ENCODE data around the gene ATP6V0E1.
A peak's percentile ranks its signal among the peaks of the same experiment; 100 is the strongest.

The ATP6V0E1 gene

DNA sequence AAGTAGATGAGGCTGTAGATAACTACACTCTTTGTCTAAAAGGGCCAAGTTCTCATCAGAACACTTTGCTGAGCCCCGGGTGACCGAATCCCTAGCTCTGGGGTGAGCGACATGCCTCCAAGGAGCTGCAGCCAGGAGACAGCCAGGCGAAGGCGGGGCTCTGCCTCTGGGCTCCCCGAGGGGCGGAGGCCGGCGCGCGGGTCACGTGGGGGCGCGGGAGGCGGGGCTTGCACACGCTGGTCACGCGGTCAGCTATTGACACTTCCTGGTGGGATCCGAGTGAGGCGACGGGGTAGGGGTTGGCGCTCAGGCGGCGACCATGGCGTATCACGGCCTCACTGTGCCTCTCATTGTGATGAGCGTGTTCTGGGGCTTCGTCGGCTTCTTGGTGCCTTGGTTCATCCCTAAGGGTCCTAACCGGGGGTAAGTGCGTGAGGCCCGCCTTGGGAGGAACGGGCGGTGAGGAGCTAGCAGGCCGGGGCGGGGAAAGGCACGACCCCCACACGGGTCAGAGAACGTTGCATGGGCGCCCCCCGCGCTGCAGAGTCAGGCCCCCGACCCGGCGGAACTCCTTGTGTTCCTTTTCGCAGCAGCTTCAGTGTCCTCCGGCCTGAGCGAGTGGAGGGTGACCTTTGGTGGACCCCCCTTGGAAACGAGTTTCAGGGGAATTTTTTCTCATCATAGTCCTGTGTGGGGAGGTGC, at the start of gene ATP6V0E1 (continued):
- TF ChIP-seq, protein P1, sequence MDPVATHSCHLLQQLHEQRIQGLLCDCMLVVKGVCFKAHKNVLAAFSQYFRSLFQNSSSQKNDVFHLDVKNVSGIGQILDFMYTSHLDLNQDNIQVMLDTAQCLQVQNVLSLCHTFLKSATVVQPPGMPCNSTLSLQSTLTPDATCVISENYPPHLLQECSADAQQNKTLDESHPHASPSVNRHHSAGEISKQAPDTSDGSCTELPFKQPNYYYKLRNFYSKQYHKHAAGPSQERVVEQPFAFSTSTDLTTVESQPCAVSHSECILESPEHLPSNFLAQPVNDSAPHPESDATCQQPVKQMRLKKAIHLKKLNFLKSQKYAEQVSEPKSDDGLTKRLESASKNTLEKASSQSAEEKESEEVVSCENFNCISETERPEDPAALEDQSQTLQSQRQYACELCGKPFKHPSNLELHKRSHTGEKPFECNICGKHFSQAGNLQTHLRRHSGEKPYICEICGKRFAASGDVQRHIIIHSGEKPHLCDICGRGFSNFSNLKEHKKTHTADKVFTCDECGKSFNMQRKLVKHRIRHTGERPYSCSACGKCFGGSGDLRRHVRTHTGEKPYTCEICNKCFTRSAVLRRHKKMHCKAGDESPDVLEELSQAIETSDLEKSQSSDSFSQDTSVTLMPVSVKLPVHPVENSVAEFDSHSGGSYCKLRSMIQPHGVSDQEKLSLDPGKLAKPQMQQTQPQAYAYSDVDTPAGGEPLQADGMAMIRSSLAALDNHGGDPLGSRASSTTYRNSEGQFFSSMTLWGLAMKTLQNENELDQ (tag by site-specific recombination; IDR thresholded peaks at IDR 0.05; ENCODE audit: low read depth) = no peak
- no peak for TF ChIP-seq ZNF239 (tag by site-specific recombination; IDR thresholded peaks at IDR 0.05)
- TF ChIP-seq ZBTB7A (tag by site-specific recombination; IDR thresholded peaks at IDR 0.05; ENCODE audit: low read depth) = peak; percentile 65; the same call in 1 of the 2 replicates
- TF ChIP-seq SP7 (tag by site-specific recombination; IDR thresholded peaks at IDR 0.05) = no peak
- peak; percentile 100 for TF ChIP-seq GLIS2 (tag by site-specific recombination; IDR thresholded peaks at IDR 0.05)
- no peak for TF ChIP-seq ZNF23 (tag by site-specific recombination; IDR thresholded peaks at IDR 0.05; ENCODE audit: borderline replicate concordance)
- TF ChIP-seq, protein P2, sequence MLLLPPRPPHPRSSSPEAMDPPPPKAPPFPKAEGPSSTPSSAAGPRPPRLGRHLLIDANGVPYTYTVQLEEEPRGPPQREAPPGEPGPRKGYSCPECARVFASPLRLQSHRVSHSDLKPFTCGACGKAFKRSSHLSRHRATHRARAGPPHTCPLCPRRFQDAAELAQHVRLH (tag by site-specific recombination; IDR thresholded peaks at IDR 0.05) = peak; percentile 14; the same call in 1 of the 2 replicates
- TF ChIP-seq ZXDB (tag by site-specific recombination; IDR thresholded peaks at IDR 0.05) = 0 out of 2 replicates have a peak, but pooled peaks have one; percentile 25
- TF ChIP-seq ZNF366 (tag by site-specific recombination; conservative IDR thresholded peaks at IDR 0.05) = peak; percentile 45; the same call in 1 of the 2 replicates
- no peak for TF ChIP-seq ZNF48 (tag by site-specific recombination; IDR thresholded peaks at IDR 0.05)
- no peak for TF ChIP-seq ZNF132 (tag by site-specific recombination; IDR thresholded peaks at IDR 0.05; ENCODE audit: borderline replicate concordance)
- no peak for TF ChIP-seq ZNF571 (tag by site-specific recombination; IDR thresholded peaks at IDR 0.05)
- no peak for TF ChIP-seq RBAK (tag by site-specific recombination; IDR thresholded peaks at IDR 0.05)
- 0 out of 2 replicates have a peak, but pooled peaks have one; percentile 12 for TF ChIP-seq ZNF394 (tag by site-specific recombination; IDR thresholded peaks at IDR 0.05; ENCODE audit: borderline replicate concordance)
- peak; percentile 70 for TF ChIP-seq ZNF600 (tag by site-specific recombination; IDR thresholded peaks at IDR 0.05)
- TF ChIP-seq YY2 (tag by site-specific recombination; IDR thresholded peaks at IDR 0.05) = no peak
- TF ChIP-seq ZNF610 (tag by site-specific recombination; IDR thresholded peaks at IDR 0.05; ENCODE audit: borderline replicate concordance) = no peak
- no peak for TF ChIP-seq ZNF654 (tag by site-specific recombination; IDR thresholded peaks at IDR 0.05; ENCODE audit: low read depth)
- TF ChIP-seq ZNF266 (tag by site-specific recombination; IDR thresholded peaks at IDR 0.05; ENCODE audit: low read depth) = no peak
- TF ChIP-seq, protein P3, sequence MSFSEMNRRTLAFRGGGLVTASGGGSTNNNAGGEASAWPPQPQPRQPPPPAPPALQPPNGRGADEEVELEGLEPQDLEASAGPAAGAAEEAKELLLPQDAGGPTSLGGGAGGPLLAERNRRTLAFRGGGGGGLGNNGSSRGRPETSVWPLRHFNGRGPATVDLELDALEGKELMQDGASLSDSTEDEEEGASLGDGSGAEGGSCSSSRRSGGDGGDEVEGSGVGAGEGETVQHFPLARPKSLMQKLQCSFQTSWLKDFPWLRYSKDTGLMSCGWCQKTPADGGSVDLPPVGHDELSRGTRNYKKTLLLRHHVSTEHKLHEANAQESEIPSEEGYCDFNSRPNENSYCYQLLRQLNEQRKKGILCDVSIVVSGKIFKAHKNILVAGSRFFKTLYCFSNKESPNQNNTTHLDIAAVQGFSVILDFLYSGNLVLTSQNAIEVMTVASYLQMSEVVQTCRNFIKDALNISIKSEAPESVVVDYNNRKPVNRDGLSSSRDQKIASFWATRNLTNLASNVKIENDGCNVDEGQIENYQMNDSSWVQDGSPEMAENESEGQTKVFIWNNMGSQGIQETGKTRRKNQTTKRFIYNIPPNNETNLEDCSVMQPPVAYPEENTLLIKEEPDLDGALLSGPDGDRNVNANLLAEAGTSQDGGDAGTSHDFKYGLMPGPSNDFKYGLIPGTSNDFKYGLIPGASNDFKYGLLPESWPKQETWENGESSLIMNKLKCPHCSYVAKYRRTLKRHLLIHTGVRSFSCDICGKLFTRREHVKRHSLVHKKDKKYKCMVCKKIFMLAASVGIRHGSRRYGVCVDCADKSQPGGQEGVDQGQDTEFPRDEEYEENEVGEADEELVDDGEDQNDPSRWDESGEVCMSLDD (tag by site-specific recombination; IDR thresholded peaks at IDR 0.05) = peak; percentile 74
- peak; percentile 83 for TF ChIP-seq SP2 (tag by site-specific recombination; IDR thresholded peaks at IDR 0.05)
- TF ChIP-seq ZNF629 (tag by site-specific recombination; IDR thresholded peaks at IDR 0.05) = 0 out of 2 replicates have a peak, but pooled peaks have one; percentile 44
- TF ChIP-seq ZFP69B (tag by site-specific recombination; IDR thresholded peaks at IDR 0.05) = peak; percentile 82
- no peak for TF ChIP-seq ZNF596 (tag by site-specific recombination; IDR thresholded peaks at IDR 0.05)
- TF ChIP-seq, protein P4, sequence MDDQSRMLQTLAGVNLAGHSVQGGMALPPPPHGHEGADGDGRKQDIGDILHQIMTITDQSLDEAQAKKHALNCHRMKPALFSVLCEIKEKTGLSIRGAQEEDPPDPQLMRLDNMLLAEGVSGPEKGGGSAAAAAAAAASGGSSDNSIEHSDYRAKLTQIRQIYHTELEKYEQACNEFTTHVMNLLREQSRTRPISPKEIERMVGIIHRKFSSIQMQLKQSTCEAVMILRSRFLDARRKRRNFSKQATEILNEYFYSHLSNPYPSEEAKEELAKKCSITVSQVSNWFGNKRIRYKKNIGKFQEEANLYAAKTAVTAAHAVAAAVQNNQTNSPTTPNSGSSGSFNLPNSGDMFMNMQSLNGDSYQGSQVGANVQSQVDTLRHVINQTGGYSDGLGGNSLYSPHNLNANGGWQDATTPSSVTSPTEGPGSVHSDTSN (CRISPR knock-in tag; IDR thresholded peaks at IDR 0.05) = no peak
- TF ChIP-seq ZNF121 (tag by site-specific recombination; IDR thresholded peaks at IDR 0.05) = no peak
- TF ChIP-seq ZBTB48 (tag by site-specific recombination; IDR thresholded peaks at IDR 0.05) = peak; percentile 23
- no peak for TF ChIP-seq ZNF138 (tag by site-specific recombination; IDR thresholded peaks at IDR 0.05; ENCODE audit: borderline replicate concordance)
- no peak for TF ChIP-seq KLF16 (tag by site-specific recombination; IDR thresholded peaks at IDR 0.05)
- no peak for TF ChIP-seq ZNF514 (tag by site-specific recombination; IDR thresholded peaks at IDR 0.05)
- TF ChIP-seq, protein P5, sequence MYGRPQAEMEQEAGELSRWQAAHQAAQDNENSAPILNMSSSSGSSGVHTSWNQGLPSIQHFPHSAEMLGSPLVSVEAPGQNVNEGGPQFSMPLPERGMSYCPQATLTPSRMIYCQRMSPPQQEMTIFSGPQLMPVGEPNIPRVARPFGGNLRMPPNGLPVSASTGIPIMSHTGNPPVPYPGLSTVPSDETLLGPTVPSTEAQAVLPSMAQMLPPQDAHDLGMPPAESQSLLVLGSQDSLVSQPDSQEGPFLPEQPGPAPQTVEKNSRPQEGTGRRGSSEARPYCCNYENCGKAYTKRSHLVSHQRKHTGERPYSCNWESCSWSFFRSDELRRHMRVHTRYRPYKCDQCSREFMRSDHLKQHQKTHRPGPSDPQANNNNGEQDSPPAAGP (tag by site-specific recombination; IDR thresholded peaks at IDR 0.05) = no peak
- no peak for TF ChIP-seq SALL2 (tag by site-specific recombination; IDR thresholded peaks at IDR 0.05; ENCODE audit: borderline replicate concordance)

All from HEK293 (cell line).